Muscle of arm (tissue), 14 donors: ENCODE results near the gene ZNF610. TPM values are rescaled to one million over a fixed set of nuclear protein-coding genes. Genes with fewer than 3 reads are reported as not detected.
"Not testable (repeated sequence)": the region's sequence is repeated elsewhere in the genome, so short reads cannot be mapped to it uniquely, and the experiment has no call there.

Source experiments
- DNase-seq: peaks from one replicate; pipeline ENCODE4 v3.0.0-alpha.2; 2013
- long read RNA-seq, 11 donors: transcript quantifications; one replicate each; lab custom pipeline, GENCODE V29; 2026
- polyA plus RNA-seq, 12 donors: library from polyadenylated mRNA; unstranded; fragments of 120-200 nt; gene quantifications; one replicate each; pipeline ENCODE4 v1.2.1, GENCODE V29; 2013; ENCODE audit not compliant: insufficient read length in 12 of 12

ZNF610 gene
- 1 to 10 TPM in 10 of 12 donors, not detected in 2; 3.9 to 8.8 (median 5.3) TPM for polyA plus RNA-seq
- long read RNA-seq, donor 1, partial matches to known transcripts = 0 of 3 reads
- long read RNA-seq, donor 1, other reads (novel, unspliced or antisense) = 0 of 3 reads
- long read RNA-seq, donor 2, partial matches to known transcripts = 7 of 8 reads
- long read RNA-seq, donor 2, other reads (novel, unspliced or antisense) = 0 of 8 reads
- long read RNA-seq, donor 3, partial matches to known transcripts = 0 of 3 reads
- long read RNA-seq, donor 3, other reads (novel, unspliced or antisense) = 0 of 3 reads
- long read RNA-seq, donor 4, partial matches to known transcripts = 0 of 1 reads
- long read RNA-seq, donor 4, other reads (novel, unspliced or antisense) = 0 of 1 reads
- long read RNA-seq, donor 5, partial matches to known transcripts = 0 of 1 reads
- long read RNA-seq, donor 5, other reads (novel, unspliced or antisense) = 0 of 1 reads
- long read RNA-seq, donor 6, partial matches to known transcripts = 0 of 1 reads
- long read RNA-seq, donor 6, other reads (novel, unspliced or antisense) = 0 of 1 reads
- long read RNA-seq, donor 7, partial matches to known transcripts = 0 of 1 reads
- long read RNA-seq, donor 7, other reads (novel, unspliced or antisense) = 0 of 1 reads
- long read RNA-seq, donor 8 = 0 reads
- long read RNA-seq, donor 9, partial matches to known transcripts = 0 of 2 reads
- long read RNA-seq, donor 9, other reads (novel, unspliced or antisense) = 0 of 2 reads
- long read RNA-seq, donor 10, partial matches to known transcripts = 0 of 1 reads
- long read RNA-seq, donor 10, other reads (novel, unspliced or antisense) = 0 of 1 reads
- long read RNA-seq, donor 11, partial matches to known transcripts = 0 of 1 reads
- long read RNA-seq, donor 11, other reads (novel, unspliced or antisense) = 0 of 1 reads

DNA sequence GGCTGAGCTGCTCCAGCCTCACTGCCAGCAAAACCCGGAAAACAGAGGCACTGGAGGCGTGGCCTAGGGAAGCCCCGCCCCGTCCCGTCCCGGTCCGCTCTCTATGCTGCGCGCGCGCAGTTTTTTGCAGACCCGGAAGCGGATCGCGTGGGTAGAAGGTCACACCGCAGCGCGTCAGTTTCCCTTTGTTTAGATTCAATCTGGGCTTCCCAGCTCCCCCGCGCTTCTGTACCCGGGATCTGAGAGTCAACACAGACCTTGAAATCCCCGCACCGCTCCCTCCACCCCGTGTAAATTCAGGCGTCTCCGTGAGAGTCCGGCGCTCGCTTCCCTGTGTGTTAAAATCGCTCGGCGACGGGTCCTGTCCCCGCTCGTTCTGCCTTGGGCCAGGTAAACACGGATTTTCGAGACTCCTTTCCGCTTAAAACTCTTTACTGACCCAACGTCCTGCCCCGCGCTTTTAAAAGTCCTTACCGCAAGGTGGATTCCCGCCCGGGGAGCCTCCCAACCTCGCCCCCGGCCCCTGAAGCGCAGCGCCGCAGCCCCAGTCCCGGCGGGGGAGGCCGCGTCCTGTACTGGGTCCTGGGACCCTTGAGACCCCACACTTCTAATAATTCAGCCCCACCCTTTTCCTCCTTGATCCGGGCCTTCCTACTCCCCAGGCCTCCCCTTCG is at the start of gene ZNF610:
ZNF610 (plus strand) TSS at position 127 of the 674 bp plus-strand sequence. CDS start 12,930 bp downstream, outside the sequence.
- DNase-seq = peak; percentile 90

DNA sequence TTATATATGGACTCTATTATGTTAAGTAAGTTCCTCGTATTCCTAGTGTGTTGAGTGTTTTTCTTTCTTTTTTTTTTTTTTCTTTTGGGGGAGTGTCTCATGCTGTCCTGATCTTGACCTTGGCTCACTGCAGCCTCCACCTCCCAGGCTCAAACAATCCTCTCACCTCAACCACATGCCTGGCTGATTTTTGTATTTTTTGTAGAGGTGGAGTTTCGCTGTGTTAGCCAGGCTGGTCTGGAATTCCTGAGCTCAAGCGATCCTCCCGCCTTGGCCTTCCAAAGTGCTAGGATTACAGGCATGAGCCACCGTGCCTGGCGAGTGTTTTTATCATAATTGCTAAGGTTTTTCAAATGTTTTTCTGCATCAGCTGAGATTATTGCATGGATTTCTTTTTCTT is 49.8 kb upstream of the ZNF610 start:
- no peak for DNase-seq

DNA sequence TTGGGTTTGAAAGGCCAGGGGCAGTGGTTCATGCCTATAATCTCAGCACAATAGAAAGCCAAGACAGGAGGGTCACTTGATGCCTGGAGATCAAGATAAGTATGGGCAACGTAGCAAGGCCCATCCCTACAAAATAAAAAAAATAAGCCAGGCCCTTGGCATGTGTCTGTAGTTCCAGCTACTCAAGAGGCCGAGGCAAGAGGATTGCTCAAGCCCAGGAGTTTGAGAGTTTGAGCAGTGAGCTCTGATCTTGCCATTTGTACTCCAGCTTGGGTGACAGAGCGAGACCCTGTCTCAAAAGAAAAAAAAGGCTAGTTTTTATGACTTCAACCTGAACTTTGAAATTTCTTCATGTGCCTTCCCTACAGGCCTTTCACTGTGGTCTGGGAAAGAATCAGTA is 44.3 kb upstream of the ZNF610 start:
- no peak for DNase-seq

DNA sequence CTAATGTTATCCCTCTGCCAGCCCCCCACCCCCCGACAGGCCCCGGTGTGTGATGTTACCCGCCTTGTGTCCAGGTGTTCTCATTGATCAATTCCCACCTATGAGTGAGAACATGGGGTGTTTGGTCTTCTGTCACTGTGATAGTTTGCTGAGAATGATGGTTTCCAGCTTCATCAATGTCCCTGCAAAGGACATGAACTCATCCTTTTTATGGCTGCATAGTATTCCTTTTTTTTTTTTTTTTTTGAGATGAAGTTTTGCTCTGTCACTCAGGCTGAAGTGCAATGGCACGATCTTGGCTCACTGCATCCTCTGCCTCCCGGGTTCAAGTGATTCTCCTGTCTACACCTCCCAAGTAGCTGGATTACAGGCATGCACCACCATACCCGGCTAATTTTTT is 43.1 kb upstream of the ZNF610 start:
- DNase-seq = not testable (repeated sequence)

DNA sequence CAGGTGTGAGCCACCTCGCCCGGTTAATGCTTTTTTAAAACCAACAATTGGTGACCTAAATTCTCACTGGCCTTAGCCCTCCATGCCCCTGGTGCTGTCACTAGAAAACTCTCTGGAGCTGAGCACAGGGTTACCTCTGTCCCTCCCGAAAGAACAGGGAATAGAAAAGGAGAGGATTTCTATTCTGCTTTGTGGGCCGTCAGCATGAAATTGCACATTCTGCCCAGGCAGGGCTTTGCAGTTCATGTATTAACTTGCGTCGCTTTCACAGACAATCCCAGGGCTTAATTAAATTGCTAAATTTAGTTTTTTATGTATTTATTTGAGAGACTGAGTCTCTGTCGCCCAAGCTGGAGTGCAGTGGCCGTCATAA is 39.7 kb upstream of the ZNF610 start:
- DNase-seq = no peak

DNA sequence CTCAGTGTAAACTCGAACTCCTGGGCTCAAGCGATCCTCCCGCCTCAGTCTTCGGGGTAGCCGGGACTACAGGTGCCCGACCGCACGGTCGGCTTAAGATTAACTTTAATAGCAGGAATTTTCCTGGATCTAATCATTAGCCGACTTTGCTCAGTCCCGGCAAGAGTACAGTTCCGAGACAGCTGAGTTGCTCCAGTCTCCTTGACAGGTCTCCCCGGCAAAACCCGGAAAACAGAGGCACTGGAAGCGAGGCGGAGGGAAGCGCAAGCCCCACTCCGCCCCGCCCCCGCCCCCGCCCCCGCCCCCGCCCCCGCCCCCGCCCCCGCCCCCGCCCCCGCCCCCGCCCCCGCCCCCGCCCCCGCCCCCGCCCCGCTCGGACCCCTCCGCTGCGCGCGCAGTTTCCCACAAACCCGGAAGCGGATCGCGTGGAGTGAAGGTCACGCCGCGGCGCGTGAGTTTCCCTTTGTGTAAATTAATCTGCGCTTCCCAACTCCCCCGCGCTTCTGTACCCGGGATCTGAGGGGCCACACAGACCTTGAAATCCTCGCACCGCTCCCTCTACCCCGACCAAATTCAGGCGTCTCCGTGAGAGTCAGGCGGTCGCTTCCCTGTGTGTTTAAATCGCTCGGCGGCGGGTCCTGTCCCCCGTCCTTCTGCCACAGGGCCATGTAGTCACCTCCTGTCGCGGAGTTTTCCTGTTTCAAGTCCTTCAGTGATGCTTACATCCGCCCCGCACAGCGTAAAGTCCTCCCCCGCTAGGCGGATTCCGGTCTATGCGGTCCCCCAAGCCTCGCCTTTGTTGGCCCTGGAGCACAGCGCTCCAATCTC is 39.1 kb upstream of the ZNF610 start, which contains the start of gene ZNF480:
ZNF480 (plus strand) TSS at position 397 of the 828 bp plus-strand sequence. CDS start 3,244 bp downstream, outside the sequence.
- DNase-seq = peak; percentile 88

DNA sequence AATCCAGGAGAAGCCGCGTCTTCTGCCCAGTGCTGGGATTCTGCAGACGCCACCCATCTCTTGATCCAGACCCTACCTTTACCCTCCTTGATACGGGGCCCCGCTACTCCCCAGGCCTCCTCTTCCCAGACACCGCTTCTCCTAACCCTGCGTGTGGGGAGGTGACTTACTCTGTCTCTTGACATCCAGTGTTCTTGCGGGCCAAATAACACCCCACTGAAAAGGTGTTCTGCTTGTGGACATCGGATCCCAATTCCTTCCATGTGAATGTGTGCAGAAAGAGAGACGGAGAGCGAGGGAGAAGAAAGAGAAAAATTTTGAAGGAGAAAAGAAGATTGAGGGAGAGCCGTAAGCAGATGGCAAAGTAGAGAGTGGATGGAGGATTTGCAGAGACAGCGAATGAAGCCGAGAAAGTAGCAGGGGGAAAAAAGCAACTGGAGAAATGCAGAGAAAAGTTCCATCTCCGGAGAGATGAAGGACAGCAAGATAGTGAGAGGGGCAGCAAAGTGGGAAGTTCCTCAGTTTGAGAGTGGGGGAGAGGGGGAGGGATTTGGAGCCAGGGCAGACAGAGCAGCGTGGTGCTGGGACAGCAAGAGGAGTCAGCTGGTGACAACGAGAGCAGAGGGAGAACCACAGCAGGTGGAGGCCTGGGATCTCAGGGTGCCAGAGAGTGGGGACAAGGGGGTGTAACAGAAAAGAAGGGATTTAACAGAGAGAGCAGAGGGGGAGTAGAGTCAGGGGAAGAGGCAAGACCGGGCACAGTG is 38.3 kb upstream of the ZNF610 start:
- no peak for DNase-seq

DNA sequence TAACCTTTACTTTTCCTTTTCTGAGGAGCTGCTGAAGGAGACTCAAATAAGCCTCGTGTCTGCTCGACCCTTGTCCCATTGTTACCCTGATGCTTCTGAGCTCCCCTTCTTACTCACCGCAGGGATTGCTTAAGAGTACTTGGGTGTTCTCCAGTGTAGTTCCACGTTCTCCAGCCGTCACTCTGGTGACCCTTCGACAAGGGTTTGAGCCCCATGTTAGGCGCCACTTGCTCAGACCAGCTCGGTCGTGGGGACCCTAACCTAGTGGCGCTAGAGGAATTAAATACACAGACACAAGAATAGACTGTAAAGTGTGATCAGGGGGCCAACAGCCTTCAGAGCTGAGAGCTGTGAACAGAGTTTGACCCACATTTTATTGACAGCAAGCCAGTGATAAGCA is 28.8 kb upstream of the ZNF610 start:
- DNase-seq = peak; percentile 3

DNA sequence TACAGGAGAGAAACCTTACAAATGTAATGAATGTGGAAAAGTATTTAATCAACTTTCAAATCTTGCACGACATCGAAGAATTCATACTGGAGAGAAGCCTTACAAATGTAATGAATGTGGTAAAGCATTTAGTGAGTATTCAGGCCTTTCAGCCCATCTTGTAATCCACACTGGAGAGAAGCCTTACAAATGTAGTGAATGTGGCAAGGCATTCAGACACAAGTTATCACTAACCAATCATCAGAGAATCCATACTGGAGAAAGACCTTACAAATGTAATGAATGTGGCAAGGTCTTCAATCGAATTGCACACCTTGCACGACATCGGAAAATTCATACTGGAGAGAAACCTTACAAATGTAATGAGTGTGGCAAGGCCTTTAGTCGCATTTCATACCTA is 13.6 kb upstream of the ZNF610 start:
- DNase-seq = no peak

DNA sequence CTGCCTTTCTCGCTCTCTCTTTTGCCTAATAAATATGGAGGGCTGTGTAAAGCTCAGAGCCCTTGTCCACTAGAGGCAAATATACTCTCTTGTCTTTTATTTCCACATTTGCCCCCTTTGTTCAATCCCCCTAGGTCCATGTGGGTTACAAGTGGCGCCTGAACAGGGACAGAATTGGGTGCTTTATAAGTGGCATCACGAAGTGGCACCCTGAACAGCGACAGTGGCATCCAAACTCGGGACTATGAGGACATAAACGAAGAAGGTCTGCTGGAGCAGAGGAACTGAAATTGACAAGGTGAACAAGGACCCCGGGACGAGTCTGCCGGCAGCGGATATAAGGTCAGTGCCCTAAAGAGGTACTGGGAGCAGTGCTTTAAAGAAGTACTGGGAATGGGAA is 4.3 kb upstream of the ZNF610 start:
- no peak for DNase-seq

DNA sequence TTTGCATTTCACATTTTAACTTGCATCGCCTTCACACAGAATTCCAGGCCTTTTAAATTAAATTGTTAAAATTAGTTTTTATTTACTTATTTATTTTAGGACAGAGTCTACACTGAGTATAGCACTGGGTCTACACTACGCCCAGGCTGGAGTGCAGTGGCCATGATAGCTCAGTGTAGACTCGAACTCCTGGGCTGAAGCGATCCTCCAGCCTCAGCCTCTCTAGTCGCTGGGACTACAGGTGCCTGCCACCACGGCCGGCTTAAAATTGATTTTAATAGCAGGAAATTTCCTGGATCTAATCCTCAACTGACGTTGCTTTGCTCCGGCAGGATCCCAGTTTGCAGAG is 301 bp upstream of the ZNF610 start:
- no peak for DNase-seq

DNA sequence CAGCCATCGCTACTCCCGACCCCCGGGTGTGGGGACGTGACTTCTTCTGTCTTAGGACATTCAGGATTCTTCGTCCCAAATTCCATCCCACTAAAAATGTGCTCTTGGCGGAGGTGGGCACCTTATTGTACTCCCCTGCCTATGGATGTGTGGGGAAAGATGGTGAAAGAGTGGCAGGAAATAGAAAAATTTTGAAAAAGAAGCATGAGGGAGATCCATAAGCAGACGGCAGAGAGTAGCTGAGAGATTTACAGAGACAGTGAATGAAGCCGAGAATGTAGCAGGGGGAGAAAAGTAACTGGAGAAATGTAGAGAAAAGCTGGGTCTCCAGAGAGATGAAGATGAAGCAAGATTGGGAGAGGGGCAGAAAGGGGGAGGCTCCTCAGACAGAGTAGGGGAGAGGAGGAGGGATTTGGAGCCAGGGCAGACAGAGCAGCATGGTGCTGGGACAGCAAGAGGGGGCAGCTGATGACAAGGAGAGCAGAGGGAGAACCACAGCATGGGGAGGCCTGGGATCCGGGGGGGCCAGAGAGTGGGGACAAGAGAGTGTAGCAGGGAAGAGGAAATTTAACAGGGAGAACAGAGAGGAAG is 843 bp downstream of the ZNF610 start:
- peak; percentile 13 for DNase-seq

DNA sequence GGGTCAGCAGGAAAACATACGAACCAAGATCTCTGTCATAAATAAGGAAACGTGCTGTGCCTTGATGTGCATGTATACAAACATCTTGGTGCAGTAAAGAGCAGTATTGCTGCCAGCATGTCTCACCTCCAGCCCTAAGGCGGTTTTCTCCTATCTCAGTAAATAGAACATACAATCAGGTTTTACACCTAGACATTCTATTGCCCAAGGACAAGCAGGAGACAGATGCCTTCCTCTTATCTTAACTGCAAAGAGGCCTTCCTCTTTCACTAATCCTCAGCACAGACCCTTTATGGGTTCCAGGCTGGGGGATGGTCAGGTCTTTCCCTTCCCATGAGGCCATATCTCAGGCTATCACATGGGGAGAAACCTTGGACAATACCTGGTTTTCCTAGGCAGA is 3.0 kb downstream of the ZNF610 start:
- DNase-seq = not testable (repeated sequence)

DNA sequence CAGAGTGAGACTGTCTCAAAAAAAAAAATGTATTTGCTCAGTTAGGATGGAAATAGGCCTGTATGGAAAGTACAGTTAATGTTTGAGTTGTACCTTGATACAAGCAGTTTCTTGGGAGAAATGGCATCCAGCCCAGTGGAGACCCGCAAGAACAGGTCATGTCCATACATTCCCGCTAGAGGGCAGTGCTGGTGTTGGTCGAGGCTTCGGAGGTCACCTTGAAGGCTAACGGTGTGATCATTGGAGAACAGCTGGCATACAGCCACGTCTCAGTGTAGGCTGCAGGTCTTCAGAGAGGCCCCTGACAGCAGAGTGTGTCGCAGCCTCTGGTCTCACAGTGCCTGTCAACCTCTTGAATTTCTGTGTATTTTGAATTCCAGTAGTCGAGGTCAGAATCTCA is 7.5 kb downstream of the ZNF610 start:
- peak; percentile 59 for DNase-seq

DNA sequence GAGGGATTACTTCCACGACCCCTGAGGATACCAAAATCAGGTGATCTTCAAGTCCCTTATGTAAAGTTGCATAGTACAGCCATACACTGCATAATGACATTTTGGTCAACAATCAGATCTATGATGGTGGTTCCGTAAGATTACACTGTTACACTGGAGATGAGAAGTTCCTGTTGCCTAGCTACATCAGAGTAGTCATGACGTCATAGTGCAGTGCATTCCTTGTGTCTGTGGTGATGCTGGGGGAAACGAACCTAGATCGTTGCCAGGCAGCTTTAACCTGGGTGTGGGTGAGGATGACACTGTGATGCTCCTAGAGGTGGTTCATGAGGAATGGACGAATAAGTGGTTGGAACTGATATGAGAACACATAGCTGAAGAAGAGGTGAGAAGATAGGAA is 9.1 kb downstream of the ZNF610 start:
- DNase-seq = no peak

DNA sequence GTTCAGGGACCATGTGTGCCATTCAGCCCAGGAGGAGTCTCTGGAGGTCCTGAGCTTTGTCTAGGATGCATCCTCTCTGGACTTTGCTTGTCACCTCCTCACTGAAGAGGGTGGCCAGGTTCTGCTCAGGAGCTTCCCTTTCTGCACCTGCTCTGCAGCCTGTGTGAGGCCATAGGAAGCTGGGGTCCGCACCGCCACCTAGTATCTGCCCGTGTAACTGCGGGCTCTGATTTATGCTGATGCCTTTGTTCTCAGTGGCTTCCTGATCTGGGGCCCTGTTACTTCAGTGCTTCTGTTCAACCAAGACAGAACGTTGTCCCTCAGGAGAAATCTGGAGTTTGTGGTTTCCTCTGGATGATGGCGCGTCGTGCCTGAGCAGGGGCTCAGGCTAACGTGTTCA is 15.5 kb downstream of the ZNF610 start:
- DNase-seq = no peak

DNA sequence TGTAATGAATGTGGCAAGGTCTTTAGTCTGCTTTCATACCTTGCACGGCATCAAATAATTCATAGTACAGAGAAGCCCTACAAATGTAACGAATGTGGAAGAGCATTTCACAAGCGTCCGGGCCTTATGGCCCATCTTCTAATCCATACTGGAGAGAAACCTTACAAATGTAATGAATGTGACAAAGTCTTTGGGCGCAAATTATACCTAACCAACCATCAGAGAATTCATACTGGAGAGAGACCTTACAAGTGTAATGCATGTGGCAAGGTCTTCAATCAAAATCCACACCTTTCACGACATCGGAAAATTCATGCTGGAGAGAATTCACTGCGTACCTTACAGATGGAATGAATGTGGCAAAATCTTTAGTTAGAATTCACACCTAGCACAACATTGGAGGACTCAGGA is 30.4 kb downstream of the ZNF610 start:
- DNase-seq = no peak

DNA sequence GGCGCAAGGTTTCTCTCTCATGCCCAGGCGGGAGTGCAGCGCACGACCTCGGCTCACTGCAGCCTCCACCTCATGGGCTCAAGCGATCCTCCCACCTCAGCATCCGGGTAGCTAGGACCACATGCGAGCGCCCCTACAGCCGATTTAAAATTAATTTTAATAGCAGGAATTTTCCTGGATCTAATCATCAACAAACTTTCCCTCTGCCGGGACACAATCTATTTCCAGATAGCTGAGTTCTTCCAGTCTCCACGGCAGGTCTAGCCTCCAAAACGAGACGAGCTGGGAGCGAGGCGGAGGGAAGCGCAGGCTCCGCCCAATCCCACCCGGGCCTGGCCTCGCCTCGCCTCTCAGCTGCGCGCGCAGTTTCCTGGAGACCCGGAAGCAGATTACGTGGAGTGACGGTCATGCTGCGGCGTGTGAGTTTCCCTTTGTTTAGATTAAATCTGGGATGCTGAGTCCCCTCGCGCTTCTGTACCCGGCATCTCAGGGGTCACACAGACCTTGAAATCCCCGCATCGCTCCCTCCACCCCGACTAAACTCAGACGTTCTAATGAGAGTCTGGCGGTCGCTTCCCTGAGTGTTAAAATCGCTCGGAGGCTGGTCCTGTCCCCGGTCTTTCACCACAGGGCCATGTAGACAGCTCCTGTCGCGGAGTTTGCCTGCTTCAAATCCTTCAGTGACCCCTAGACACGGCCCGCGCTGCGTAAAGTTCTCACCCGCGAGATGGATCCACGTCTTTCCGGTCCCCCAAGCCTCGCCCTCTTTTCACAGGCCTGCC is 33.7 kb downstream of the ZNF610 start, which contains the start of gene ZNF880:
ZNF880 (plus strand) TSS at position 365 of the 782 bp plus-strand sequence; CDS start at position 408, 43 bp downstream.
- peak; percentile 96 for DNase-seq

DNA sequence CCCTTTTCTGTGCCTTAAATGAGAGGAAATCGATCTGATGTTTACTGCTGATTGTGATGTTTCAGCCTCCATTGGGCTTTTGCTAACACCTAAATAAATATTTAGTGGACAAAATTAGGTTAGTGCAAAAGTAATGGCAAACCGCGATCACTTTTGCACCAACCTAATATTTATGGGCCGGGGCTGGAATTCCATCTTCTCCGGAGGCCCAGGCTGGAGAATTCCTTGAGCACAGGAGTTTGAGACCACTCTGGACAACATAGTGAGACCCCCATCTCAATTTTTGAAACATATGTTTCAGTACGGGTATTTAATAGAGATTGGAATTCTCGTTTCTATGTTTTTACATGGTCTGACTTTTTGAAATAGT is 34.3 kb downstream of the ZNF610 start:
- DNase-seq = no peak
